Activated CD8-positive, alpha-beta T cell treated with anti-CD3 and anti-CD28 coated beads, Interleukin-2, amount 10 ng/mL, durations not matched to agents 7 days and 5 days (primary cell): ENCODE data around the gene IFITM1. TPM values are rescaled to one million over a fixed set of nuclear protein-coding genes. Genes with fewer than 3 reads are reported as not detected.

Experiments used
- ATAC-seq: fragments of 150-1000 bp; cut with Tn5 transposase; one replicate; pipeline ENCODE4 v1.10.0; 2021; ENCODE audit warnings: moderate library complexity
- CTCF ChIA-PET: fragments of 350-600 bp; sonication (Branson Sonifier 250); formaldehyde crosslinking; loops from one replicate; lab custom pipeline; 2021; ENCODE audit warnings: antibody characterized with exemption; lab: Charles Lee
- POLR2A ChIA-PET: fragments of 350-600 bp; sonication (Branson Sonifier 250); formaldehyde crosslinking; loops from one replicate; lab custom pipeline; 2021; ENCODE audit warnings: antibody characterized with exemption; lab: Charles Lee
- DNase-seq: peaks from one replicate; pipeline ENCODE4 v3.0.0-alpha.2; 2020
- H3K27ac Mint-ChIP-seq: one replicate; pipeline ENCODE4 v1.8.0; 2021; ENCODE audit warnings: mild to moderate bottlenecking, mixed read lengths
- H3K27me3 Mint-ChIP-seq: one replicate; pipeline ENCODE4 v1.8.0; 2021; ENCODE audit warnings: low read depth, mixed read lengths
- H3K36me3 Mint-ChIP-seq: one replicate; pipeline ENCODE4 v1.8.0; 2021; ENCODE audit warnings: low read depth, mixed read lengths
- H3K4me1 Mint-ChIP-seq: one replicate; pipeline ENCODE4 v1.8.0; 2021; ENCODE audit warnings: low read depth, mixed read lengths
- H3K4me3 Mint-ChIP-seq: one replicate; pipeline ENCODE4 v1.8.0; 2021; ENCODE audit warnings: mild to moderate bottlenecking, mixed read lengths
- H3K9me3 Mint-ChIP-seq: one replicate; pipeline ENCODE4 v1.8.0; 2022; ENCODE audit warnings: mixed read lengths; ENCODE audit not compliant: insufficient read depth
- total RNA-seq, 2 experiments: library from RNA; stranded (reverse); gene quantifications; one replicate each; pipeline ENCODE4 v1.2.3, GENCODE V29; 2021

Gene IFITM1
- total RNA-seq, 2 experiments from 2014 or later: 1,265 to 1,278 TPM

DNA sequence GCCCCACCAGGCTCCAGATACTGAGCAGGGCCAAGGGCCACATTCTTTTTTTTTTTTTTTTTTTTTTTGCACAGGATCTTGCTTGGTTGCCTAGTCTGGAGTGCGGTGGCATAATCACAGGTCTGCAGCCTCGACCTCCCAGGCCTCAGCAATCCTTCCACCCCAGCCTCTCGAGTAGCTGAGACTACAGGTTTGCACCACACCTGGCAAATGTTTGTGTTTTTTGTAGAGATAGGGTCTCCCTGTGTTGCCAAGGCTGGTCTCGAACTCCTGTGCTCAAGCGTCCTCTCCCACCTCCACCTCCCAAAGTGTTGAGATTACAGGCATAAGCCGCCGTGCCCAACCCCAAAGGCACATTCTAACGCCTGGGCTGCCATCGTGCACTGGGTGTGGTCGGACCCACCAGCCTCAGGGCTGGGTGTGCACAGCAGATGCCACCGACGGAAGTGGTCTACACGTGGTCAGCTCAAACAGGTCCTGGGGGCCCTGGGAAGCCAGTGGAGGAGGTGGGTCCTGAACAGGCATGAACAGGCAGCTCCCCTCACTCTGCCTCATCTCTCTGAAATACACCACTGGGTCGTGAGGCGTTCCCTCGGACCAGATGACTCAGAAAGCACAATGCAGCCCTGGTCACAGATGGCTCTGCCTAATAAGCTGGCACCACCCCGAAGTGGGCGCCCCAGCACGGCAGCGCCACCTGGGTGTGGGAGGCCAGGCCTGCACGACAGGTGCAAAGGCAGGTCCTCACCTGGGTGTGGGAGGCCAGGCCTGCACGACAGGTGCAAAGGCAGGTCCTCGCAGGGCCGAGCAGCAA is 50.3 kb downstream of the IFITM1 start:
- DNase-seq (peak; percentile 65), ATAC-seq (peak; percentile 76)
- ChIA-PET CTCF (interaction anchor here (0.9 to 7.3 kb wide), 10 partner anchors 55 to 157 kb away, joined by 3 to 49 read pairs (median 4); partner anchors contain the start of genes BET1L, IFITM2, IFITM5 and RIC8A), POLR2A (interaction anchor here (0.9 to 1.2 kb wide), 3 partner anchors 47 to 153 kb away, joined by 3 to 5 read pairs (median 4); no protein-coding TSS in a partner anchor)
- Mint-ChIP-seq H3K9me3 (no peaks in the 10 kb centered on the region), H3K4me3 (no peak overlapping the region), H3K27me3 (peaks cover 31% of the 10 kb centered on the region), H3K27ac (no peak overlapping the region), H3K4me1 (peaks cover 23% of the 10 kb centered on the region), H3K36me3 (peaks cover 2% of the 10 kb centered on the region)

Other genes starting within 250 kb of the IFITM1 start
- not detected for gene SCGB1C1, start 121.0 kb upstream of the IFITM1 start, total RNA-seq
- 10 to 100 TPM; 33.8 to 34.2 TPM for gene BET1L, start 106.6 kb upstream of the IFITM1 start, total RNA-seq
- 100 to 1,000 TPM; 121 to 126 TPM for gene RIC8A, start 106.3 kb upstream of the IFITM1 start, total RNA-seq
- 10 to 100 TPM; 13.1 to 15.0 TPM for gene SIRT3, start 77.7 kb upstream of the IFITM1 start, total RNA-seq
- gene PSMD13, start 77.1 kb upstream of the IFITM1 start, total RNA-seq: 100 to 1,000 TPM; 164 to 173 TPM
- gene NLRP6, start 35.6 kb upstream of the IFITM1 start, total RNA-seq: 10 to 100 TPM; 29.7 to 30.8 TPM
- gene PGGHG, start 24.9 kb upstream of the IFITM1 start, total RNA-seq: 100 to 1,000 TPM; 487 to 541 TPM
- not detected for gene IFITM5, start 14.5 kb upstream of the IFITM1 start, total RNA-seq
- 1,000 to 10,000 TPM; 2,197 to 2,304 TPM for gene IFITM2, start 6.2 kb upstream of the IFITM1 start, total RNA-seq
- 100 to 1,000 TPM; 174 to 182 TPM for gene IFITM3, start 6.8 kb downstream of the IFITM1 start, total RNA-seq
- under 1 TPM; 0.26 to 0.52 TPM for gene B4GALNT4, start 55.5 kb downstream of the IFITM1 start, total RNA-seq
- gene PKP3, start 80.2 kb downstream of the IFITM1 start, total RNA-seq: under 1 TPM in 1 of 2 experiments, not detected in 1; 0.13 TPM
- gene SIGIRR, start 101.0 kb downstream of the IFITM1 start, total RNA-seq: 100 to 1,000 TPM; 160 to 168 TPM
- 10 to 100 TPM; 72.6 to 78.9 TPM for gene ANO9, start 128.0 kb downstream of the IFITM1 start, total RNA-seq
- gene PTDSS2, start 136.2 kb downstream of the IFITM1 start, total RNA-seq: 10 to 100 TPM; 24.6 to 26.1 TPM
- gene RNH1, start 193.2 kb downstream of the IFITM1 start, total RNA-seq: 100 to 1,000 TPM; 104 to 105 TPM
- 10 to 100 TPM; 58.7 to 68.9 TPM for gene HRAS, start 221.5 kb downstream of the IFITM1 start, total RNA-seq
- gene LRRC56, start 223.5 kb downstream of the IFITM1 start, total RNA-seq: 1 to 10 TPM; 1.9 to 2.2 TPM
- gene LMNTD2, start 246.7 kb downstream of the IFITM1 start, total RNA-seq: under 1 TPM; 0.34 to 0.81 TPM
- 10 to 100 TPM; 32.2 to 36.1 TPM for gene RASSF7, start 246.9 kb downstream of the IFITM1 start, total RNA-seq